HepG2 (cell line): ENCODE measurements around the gene PLEKHG4B.

Experiments used
- POLR2AphosphoS5 ChIP-seq: IDR thresholded peaks from 2 replicates; pipeline ENCODE4 v1.6.1; 2012; ENCODE audit warnings: low read depth, low read length
- TF ChIP-seq, protein P1 (sequence below): sonication (generic); formaldehyde crosslinking; IDR thresholded peaks from 2 replicates; pipeline ENCODE4 v1.5.0; 2020; ENCODE audit warnings: mild to moderate bottlenecking, missing genetic modification reagents, moderate library complexity

DNA sequence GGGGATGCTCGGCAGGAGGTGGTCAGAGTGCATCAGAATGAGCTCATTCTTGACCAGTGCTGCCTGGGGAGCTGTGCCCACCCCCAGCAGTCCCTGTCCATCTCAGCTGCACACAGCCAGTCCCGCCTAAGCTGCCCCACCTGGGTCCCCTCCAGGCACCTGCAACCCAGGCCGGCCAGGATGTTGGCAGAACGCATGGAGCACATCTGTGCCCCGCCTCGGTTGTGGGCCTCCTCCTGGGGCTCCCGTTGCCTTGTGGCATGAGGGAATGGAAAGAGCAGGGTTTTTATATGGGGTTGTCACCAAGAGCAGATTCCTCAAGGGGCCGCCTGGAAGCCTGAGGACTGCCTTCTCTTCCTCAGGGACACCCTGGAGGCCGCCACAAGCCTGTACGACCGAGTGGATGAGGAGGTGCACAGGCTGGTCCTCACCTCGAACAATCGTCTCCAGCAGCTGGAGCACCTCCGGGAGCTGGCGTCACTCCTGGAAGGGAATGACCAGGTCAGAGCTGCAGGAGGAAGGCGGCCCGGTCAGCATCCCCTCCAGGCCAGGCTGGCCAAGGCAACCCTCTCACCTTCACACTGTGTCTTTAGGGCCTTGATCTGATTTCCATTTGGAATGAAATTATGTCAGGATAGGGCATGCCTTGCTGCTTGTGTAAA lies 64.6 kb downstream of the PLEKHG4B start:
- no peak for TF ChIP-seq POLR2AphosphoS5
- TF ChIP-seq, protein P1, sequence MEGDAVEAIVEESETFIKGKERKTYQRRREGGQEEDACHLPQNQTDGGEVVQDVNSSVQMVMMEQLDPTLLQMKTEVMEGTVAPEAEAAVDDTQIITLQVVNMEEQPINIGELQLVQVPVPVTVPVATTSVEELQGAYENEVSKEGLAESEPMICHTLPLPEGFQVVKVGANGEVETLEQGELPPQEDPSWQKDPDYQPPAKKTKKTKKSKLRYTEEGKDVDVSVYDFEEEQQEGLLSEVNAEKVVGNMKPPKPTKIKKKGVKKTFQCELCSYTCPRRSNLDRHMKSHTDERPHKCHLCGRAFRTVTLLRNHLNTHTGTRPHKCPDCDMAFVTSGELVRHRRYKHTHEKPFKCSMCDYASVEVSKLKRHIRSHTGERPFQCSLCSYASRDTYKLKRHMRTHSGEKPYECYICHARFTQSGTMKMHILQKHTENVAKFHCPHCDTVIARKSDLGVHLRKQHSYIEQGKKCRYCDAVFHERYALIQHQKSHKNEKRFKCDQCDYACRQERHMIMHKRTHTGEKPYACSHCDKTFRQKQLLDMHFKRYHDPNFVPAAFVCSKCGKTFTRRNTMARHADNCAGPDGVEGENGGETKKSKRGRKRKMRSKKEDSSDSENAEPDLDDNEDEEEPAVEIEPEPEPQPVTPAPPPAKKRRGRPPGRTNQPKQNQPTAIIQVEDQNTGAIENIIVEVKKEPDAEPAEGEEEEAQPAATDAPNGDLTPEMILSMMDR (CRISPR knock-in tag), result no peak
